Dermis lymphatic vessel endothelial cell (primary cell): ENCODE measurements around the gene HSPB1. TPM values are rescaled to one million over a fixed set of nuclear protein-coding genes. Genes with fewer than 3 reads are reported as not detected.

Experiments used
- total RNA-seq: library from RNA; depleted of rRNA; stranded (reverse); fragments of >200 nt; gene quantifications from 2 replicates; pipeline ENCODE4 v1.2.1, GENCODE V29; 2014

Gene HSPB1
- total RNA-seq, result 49.3 and 107 TPM in 2 replicates

DNA sequence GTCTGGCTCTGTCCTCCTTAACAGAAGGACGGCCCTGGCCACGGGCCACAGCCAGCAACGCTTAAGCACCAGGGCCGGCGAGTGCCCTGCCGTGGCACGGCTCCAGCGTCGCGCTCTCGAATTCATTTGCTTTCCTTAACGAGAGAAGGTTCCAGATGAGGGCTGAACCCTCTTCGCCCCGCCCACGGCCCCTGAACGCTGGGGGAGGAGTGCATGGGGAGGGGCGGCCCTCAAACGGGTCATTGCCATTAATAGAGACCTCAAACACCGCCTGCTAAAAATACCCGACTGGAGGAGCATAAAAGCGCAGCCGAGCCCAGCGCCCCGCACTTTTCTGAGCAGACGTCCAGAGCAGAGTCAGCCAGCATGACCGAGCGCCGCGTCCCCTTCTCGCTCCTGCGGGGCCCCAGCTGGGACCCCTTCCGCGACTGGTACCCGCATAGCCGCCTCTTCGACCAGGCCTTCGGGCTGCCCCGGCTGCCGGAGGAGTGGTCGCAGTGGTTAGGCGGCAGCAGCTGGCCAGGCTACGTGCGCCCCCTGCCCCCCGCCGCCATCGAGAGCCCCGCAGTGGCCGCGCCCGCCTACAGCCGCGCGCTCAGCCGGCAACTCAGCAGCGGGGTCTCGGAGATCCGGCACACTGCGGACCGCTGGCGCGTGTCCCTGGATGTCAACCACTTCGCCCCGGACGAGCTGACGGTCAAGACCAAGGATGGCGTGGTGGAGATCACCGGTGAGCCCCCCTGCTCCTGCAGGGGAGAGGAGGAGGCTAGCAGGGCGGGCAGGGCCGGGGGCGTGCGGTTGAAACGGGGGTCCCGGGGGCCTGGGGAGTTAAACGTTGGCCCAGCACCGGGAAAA lies at the start of gene HSPB1:
Gene HSPB1, plus strand, starts transcription at position 327 of the 855 bp plus-strand sequence. Its CDS starts 40 bp downstream, at position 367.

Other genes with a start within 250 kb of the HSPB1 start
- 1.7 and 2.8 TPM in 2 replicates for gene SRRM3, start 100.8 kb upstream of the HSPB1 start, total RNA-seq
- 98.9 and 114 TPM in 2 replicates for gene YWHAG, start 56.3 kb downstream of the HSPB1 start, total RNA-seq
- gene SSC4D, start 107.0 kb downstream of the HSPB1 start, total RNA-seq, result 0.09 and 0.54 TPM in 2 replicates
- gene ZP3, start 122.3 kb downstream of the HSPB1 start, total RNA-seq, result 1.1 and 2.8 TPM in 2 replicates
- 3.4 and 5.2 TPM in 2 replicates for gene DTX2, start 159.0 kb downstream of the HSPB1 start, total RNA-seq
- gene UPK3B, start 207.9 kb downstream of the HSPB1 start, total RNA-seq, result 0.11 and 0.17 TPM in 2 replicates
- 0.11 TPM in 1 of 2 replicates, not detected in the other for gene SPDYE16, start 240.6 kb downstream of the HSPB1 start, total RNA-seq